Measurements from ENCODE around the gene EDC3.
A peak's percentile ranks its signal among the peaks of the same experiment; 100 is the strongest.
"Not testable (repeated sequence)": the region's sequence is repeated elsewhere in the genome, so short reads cannot be mapped to it uniquely, and the experiment has no call there.

The EDC3 gene

GRCh38 chr15:74680456-74680855 is 15.4 kb downstream of the EDC3 start:
- no peak for ATAC-seq (ENCODE audit: low read depth)
- Mint-ChIP-seq H3K9me3 (no peaks in the 10 kb centered on the region), H3K27ac (no peak overlapping the region), H3K4me1 (peaks cover 15% of the 10 kb centered on the region), H3K36me3 (peaks cover 7% of the 10 kb centered on the region), H3K4me3 (no peak overlapping the region), H3K27me3 (no peaks in the 10 kb centered on the region)
- DNase-seq (ENCODE audit: low spot score in 2 of 2): no peak

GRCh38 chr15:74676801-74677200 is 19.0 kb downstream of the EDC3 start:
- Mint-ChIP-seq H3K4me1 (peaks cover 18% of the 10 kb centered on the region), H3K9me3 (no peaks in the 10 kb centered on the region), H3K27me3 (no peaks in the 10 kb centered on the region), H3K4me3 (no peak overlapping the region), H3K27ac (no peak overlapping the region), H3K36me3 (peaks cover 16% of the 10 kb centered on the region)
- DNase-seq (ENCODE audit: low spot score in 2 of 2) (no peak), ATAC-seq (ENCODE audit: low read depth) (no peak)

- no peak for ATAC-seq (ENCODE audit: low read depth)
- Mint-ChIP-seq H3K9me3 (no peaks in the 10 kb centered on the region), H3K4me1 (peaks cover 13% of the 10 kb centered on the region), H3K36me3 (peaks cover 18% of the 10 kb centered on the region), H3K27me3 (no peaks in the 10 kb centered on the region), H3K4me3 (no peak overlapping the region), H3K27ac (peak overlapping the region; percentile 6)
- no peak for DNase-seq (ENCODE audit: low spot score in 2 of 2)
These were observed 21.7 kb downstream of the EDC3 start for GRCh38 chr15:74674161-74674560.

- ATAC-seq (ENCODE audit: low read depth) (no peak), DNase-seq (ENCODE audit: low spot score in 2 of 2) (no peak)
- Mint-ChIP-seq H3K4me3 (no peak overlapping the region), H3K27ac (no peak overlapping the region), H3K4me1 (peaks cover 4% of the 10 kb centered on the region), H3K9me3 (no peaks in the 10 kb centered on the region), H3K27me3 (no peaks in the 10 kb centered on the region), H3K36me3 (peaks cover 30% of the 10 kb centered on the region)
These were observed 26.2 kb downstream of the EDC3 start for GRCh38 chr15:74669627-74670026.

- H3K36me3 Mint-ChIP-seq: peaks cover 22% of the 10 kb centered on the region
These were observed 27.8 kb downstream of the EDC3 start for GRCh38 chr15:74667975-74668374.

GRCh38 chr15:74664670-74665069 is 31.2 kb downstream of the EDC3 start:
- H3K27ac Mint-ChIP-seq: no peak overlapping the region
- H3K27me3 Mint-ChIP-seq: no peaks in the 10 kb centered on the region
- no peak for DNase-seq (ENCODE audit: low spot score in 2 of 2)
- peaks cover 16% of the 10 kb centered on the region for H3K4me1 Mint-ChIP-seq
- H3K9me3 Mint-ChIP-seq: no peaks in the 10 kb centered on the region
- no peak for ATAC-seq (ENCODE audit: low read depth)
- H3K36me3 Mint-ChIP-seq: peaks cover 18% of the 10 kb centered on the region
- H3K4me3 Mint-ChIP-seq: no peak overlapping the region

More at GRCh38 chr15:74667975-74668374, 27.8 kb downstream of the EDC3 start:
- Mint-ChIP-seq H3K4me1 (peaks cover 7% of the 10 kb centered on the region), H3K9me3 (no peaks in the 10 kb centered on the region), H3K27ac (no peak overlapping the region), H3K4me3 (no peak overlapping the region), H3K27me3 (no peaks in the 10 kb centered on the region)
- DNase-seq (ENCODE audit: low spot score in 2 of 2) (no peak), ATAC-seq (ENCODE audit: low read depth) (no peak)

- no peaks in the 10 kb centered on the region for H3K27me3 Mint-ChIP-seq
- H3K4me1 Mint-ChIP-seq: peaks cover 16% of the 10 kb centered on the region
- H3K36me3 Mint-ChIP-seq: peaks cover 18% of the 10 kb centered on the region
- H3K9me3 Mint-ChIP-seq: no peaks in the 10 kb centered on the region
- no peak overlapping the region for H3K4me3 Mint-ChIP-seq
- H3K27ac Mint-ChIP-seq: peak overlapping the region; percentile 10
- DNase-seq (ENCODE audit: low spot score in 2 of 2) (no peak), ATAC-seq (ENCODE audit: low read depth) (no peak)
These were observed 31.7 kb downstream of the EDC3 start for GRCh38 chr15:74664028-74664616.

GRCh38 chr15:74663303-74664027 is 32.4 kb downstream of the EDC3 start:
- H3K36me3 Mint-ChIP-seq: peaks cover 19% of the 10 kb centered on the region

GRCh38 chr15:74662064-74662860 is 33.6 kb downstream of the EDC3 start:
- ATAC-seq (ENCODE audit: low read depth) (no peak), DNase-seq (ENCODE audit: low spot score in 2 of 2) (no peak)
- Mint-ChIP-seq H3K4me1 (peaks cover 18% of the 10 kb centered on the region), H3K4me3 (no peak overlapping the region), H3K27me3 (no peaks in the 10 kb centered on the region), H3K9me3 (no peaks in the 10 kb centered on the region), H3K36me3 (peaks cover 15% of the 10 kb centered on the region), H3K27ac (no peak overlapping the region)

More at GRCh38 chr15:74663303-74664027, 32.4 kb downstream of the EDC3 start:
- Mint-ChIP-seq H3K27ac (peak overlapping the region; percentile 10), H3K27me3 (no peaks in the 10 kb centered on the region), H3K9me3 (no peaks in the 10 kb centered on the region), H3K4me1 (peaks cover 18% of the 10 kb centered on the region), H3K4me3 (no peak overlapping the region)
- DNase-seq (ENCODE audit: low spot score in 2 of 2): no peak
- no peak for ATAC-seq (ENCODE audit: low read depth)

- H3K27ac Mint-ChIP-seq; H3K27me3 Mint-ChIP-seq; DNase-seq (ENCODE audit: low spot score in 2 of 2); H3K4me3 Mint-ChIP-seq; H3K36me3 Mint-ChIP-seq; ATAC-seq (ENCODE audit: low read depth); H3K9me3 Mint-ChIP-seq: not testable (repeated sequence)
- H3K4me1 Mint-ChIP-seq: peaks cover 15% of the 10 kb centered on the region
These were observed 34.5 kb downstream of the EDC3 start for GRCh38 chr15:74661280-74661679.

GRCh38 chr15:74657846-74658245 is 38.0 kb downstream of the EDC3 start:
- Mint-ChIP-seq H3K4me3 (no peak overlapping the region), H3K4me1 (peaks cover 17% of the 10 kb centered on the region), H3K36me3 (peaks cover 12% of the 10 kb centered on the region), H3K27me3 (no peaks in the 10 kb centered on the region), H3K27ac (no peak overlapping the region), H3K9me3 (no peaks in the 10 kb centered on the region)
- no peak for DNase-seq (ENCODE audit: low spot score in 2 of 2)
- no peak for ATAC-seq (ENCODE audit: low read depth)

GRCh38 chr15:74656935-74657535 is 38.8 kb downstream of the EDC3 start:
- Mint-ChIP-seq H3K27ac (no peak overlapping the region), H3K4me3 (no peak overlapping the region), H3K9me3 (no peaks in the 10 kb centered on the region), H3K4me1 (peaks cover 13% of the 10 kb centered on the region), H3K36me3 (peaks cover 9% of the 10 kb centered on the region), H3K27me3 (no peaks in the 10 kb centered on the region)
- ATAC-seq (ENCODE audit: low read depth): no peak
- DNase-seq (ENCODE audit: low spot score in 2 of 2): no peak

- H3K9me3 Mint-ChIP-seq: no peaks in the 10 kb centered on the region
- DNase-seq (ENCODE audit: low spot score in 2 of 2) (no peak), ATAC-seq (ENCODE audit: low read depth) (no peak)
- H3K4me3 Mint-ChIP-seq: no peak overlapping the region
- peaks cover 7% of the 10 kb centered on the region for H3K36me3 Mint-ChIP-seq
- no peak overlapping the region for H3K27ac Mint-ChIP-seq
- no peaks in the 10 kb centered on the region for H3K27me3 Mint-ChIP-seq
- H3K4me1 Mint-ChIP-seq: peaks cover 12% of the 10 kb centered on the region
These were observed 40.4 kb downstream of the EDC3 start for GRCh38 chr15:74655424-74655823.
